ENCODE data around the gene BUB3.

BUB3 gene

GRCh38 chr10:123141791-123142700 lies 12.2 kb upstream of the BUB3 start:
- DNase-seq = no peak

GRCh38 chr10:123142701-123143161 lies 11.5 kb upstream of the BUB3 start:
- DNase-seq = peak in 1 of 4 experiments; percentile 3

GRCh38 chr10:123143162-123143824 lies 10.9 kb upstream of the BUB3 start:
- no peak for DNase-seq

GRCh38 chr10:123143825-123144168 lies 10.4 kb upstream of the BUB3 start:
- no peak for DNase-seq

GRCh38 chr10:123144697-123145541 lies 9.3 kb upstream of the BUB3 start:
- peak in 2 of 4 experiments; percentile 28 to 38 for DNase-seq

- DNase-seq = peak in 2 of 4 experiments; percentile 19 to 29
These were observed 8.6 kb upstream of the BUB3 start for GRCh38 chr10:123145542-123146012.

- DNase-seq = peak in 1 of 4 experiments; percentile 37
These were observed 7.9 kb upstream of the BUB3 start for GRCh38 chr10:123146013-123146893.

- DNase-seq = peak in 2 of 4 experiments; percentile 13 to 35
These were observed 7.1 kb upstream of the BUB3 start for GRCh38 chr10:123146894-123147634.

- peak in 1 of 4 experiments; percentile 13 for DNase-seq
These were observed 6.4 kb upstream of the BUB3 start, which contains the start of gene HMX2 for GRCh38 chr10:123147635-123148413. Gene HMX2, plus strand, starts transcription at chr10:123148136. Its CDS starts 243 bp downstream, at chr10:123148379.

GRCh38 chr10:123148414-123149161 lies 5.6 kb upstream of the BUB3 start:
- peak in 1 of 4 experiments; percentile 12 for DNase-seq

GRCh38 chr10:123149162-123149567 lies 5.0 kb upstream of the BUB3 start:
- peak in 1 of 4 experiments; percentile 4 for DNase-seq

GRCh38 chr10:123149568-123150270 lies 4.5 kb upstream of the BUB3 start:
- DNase-seq = peak in 3 of 4 experiments; percentile 42 to 71 (median 60)

GRCh38 chr10:123150271-123150985 lies 3.8 kb upstream of the BUB3 start:
- peak in 2 of 4 experiments; percentile 37 to 66 for DNase-seq

GRCh38 chr10:123150986-123151736 lies 3.0 kb upstream of the BUB3 start:
- peak in 2 of 4 experiments; percentile 57 to 70 for DNase-seq

- no peak for DNase-seq
These were observed 2.5 kb upstream of the BUB3 start for GRCh38 chr10:123151737-123152135.

GRCh38 chr10:123153486-123154091 lies 613 bp upstream of the BUB3 start:
- no peak for DNase-seq
